D721Med (cell line): Measurements from ENCODE around the gene EGFL7.

ENCODE experiments used
- DNase-seq: peaks from one replicate; pipeline ENCODE4 v3.0.0; 2011; ENCODE audit warnings: low spot score; ENCODE audit not compliant: insufficient read length
- FAIRE-seq: peaks from 2 replicates; lab custom pipeline; 2011; peaks lifted over from hg19 to GRCh38; lab: Jason Lieb, UNC
- CTCF ChIP-seq: IDR thresholded peaks from 2 replicates; pipeline ENCODE4 v1.5.1; 2012; ENCODE audit warnings: mild to moderate bottlenecking, control low read depth; ENCODE audit not compliant: insufficient read depth; ENCODE audit errors: missing control alignments

Gene EGFL7

GRCh38 chr9:136673975-136674785 is 11.5 kb downstream of the EGFL7 start:
- DNase-seq (no peak), FAIRE-seq (no peak)
- no peak for TF ChIP-seq CTCF

DNA sequence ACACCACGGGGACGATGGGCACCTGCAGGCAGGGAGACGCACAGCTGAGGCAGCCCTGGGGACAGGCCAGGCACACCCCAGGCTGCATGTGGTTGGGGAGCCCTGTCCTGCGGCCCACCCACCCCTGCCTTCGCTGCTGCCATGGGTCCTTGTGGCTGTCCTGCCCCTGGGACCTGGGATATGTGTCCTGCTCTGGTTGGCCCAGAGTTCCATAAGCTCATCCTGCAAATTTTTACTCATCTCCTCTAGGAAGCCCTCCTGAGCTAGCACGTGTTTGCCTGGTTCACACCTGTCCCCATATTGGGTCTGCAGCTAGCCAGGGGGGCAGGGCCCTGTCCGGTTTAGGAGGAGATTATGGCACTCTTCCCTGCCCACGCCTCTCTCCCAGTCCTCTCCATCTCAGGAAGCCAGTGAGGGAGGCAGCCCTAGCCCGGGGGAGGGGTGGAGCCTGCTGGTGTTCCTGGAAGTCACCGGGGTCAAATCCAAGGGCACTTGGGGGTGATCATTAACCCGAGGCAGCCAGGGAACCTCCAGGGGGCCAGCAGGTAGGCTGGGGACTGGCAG is 12.2 kb downstream of the EGFL7 start:
- FAIRE-seq = no peak
- DNase-seq = no peak
- TF ChIP-seq CTCF = no peak

GRCh38 chr9:136675477-136676296 is 13.0 kb downstream of the EGFL7 start:
- DNase-seq (no peak), FAIRE-seq (no peak)
- TF ChIP-seq CTCF = no peak

DNA sequence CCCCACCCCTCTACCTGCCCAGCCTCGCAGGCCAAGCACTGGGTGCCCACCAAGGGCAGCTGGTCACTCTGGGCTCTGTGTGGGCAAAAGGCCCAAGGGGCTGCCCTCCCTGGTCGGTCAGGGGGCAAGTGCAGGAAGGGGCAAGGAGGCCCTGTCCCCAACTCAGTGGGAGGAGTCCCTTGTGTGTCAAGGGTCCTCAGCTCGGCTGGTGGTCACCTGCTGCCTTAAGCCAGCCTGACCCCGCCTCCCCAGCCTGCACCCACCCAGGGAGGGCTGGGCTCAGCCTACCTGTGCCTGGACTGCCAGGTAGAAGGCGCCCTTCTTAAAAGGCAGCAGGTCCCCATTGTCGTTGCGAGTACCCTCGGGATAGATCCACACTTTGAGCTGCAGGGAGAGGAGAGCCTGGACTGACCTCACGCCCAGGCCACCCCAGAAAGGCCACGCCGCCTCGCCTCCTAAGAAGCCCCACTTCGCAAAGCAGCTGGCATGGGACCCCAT is 13.6 kb downstream of the EGFL7 start:
- FAIRE-seq (no peak), DNase-seq (no peak)
- no peak for TF ChIP-seq CTCF

- no peak for TF ChIP-seq CTCF
- FAIRE-seq (no peak), DNase-seq (no peak)
These were observed 14.4 kb downstream of the EGFL7 start for GRCh38 chr9:136676920-136677686.

DNA sequence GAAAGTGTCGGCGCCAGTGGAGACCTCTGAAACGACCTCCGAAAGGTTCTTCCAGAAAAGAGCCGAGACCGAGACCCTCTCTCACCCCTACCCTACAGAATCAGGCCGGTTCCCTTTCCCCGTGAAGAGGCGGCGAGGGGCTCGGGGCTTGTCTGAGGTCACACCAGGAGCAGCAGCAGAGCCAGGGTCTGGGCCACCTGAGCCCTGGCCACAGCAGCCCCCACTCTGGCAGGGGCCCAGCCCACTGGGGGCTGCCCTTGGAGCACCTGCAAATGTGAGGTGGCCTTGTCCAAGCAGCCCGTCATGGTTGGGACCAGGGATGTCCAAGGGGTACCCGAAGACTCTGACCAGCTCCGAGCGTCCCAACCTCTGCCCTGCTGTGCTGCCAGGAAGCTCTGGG is 15.3 kb downstream of the EGFL7 start:
- DNase-seq (no peak), FAIRE-seq (no peak)
- TF ChIP-seq CTCF = no peak
